ENCODE data around the gene NPBWR2. TPM values are rescaled to one million over a fixed set of nuclear protein-coding genes. Genes with fewer than 3 reads are reported as not detected.

NPBWR2 gene
- total and polyA plus RNA-seq, 9 donors, result not detected

- TF ChIP-seq POLR2A (IDR thresholded peaks at IDR 0.05), result no peak
- TF ChIP-seq CTCF (IDR thresholded peaks at IDR 0.05), result no peak
- no peak for TF ChIP-seq EP300 (IDR thresholded peaks at IDR 0.05)
- Histone ChIP-seq H3K4me1 (ENCODE audit: insufficient read depth) (no peaks in the 10 kb centered on the region), H3K27me3 (no peaks in the 10 kb centered on the region), H3K4me3 (no peak overlapping the region), H3K9me3 (no peaks in the 10 kb centered on the region), H3K36me3 (no peaks in the 10 kb centered on the region), H3K27ac (no peak overlapping the region)
- WGBS, 3 donors, result 72 to 78% (median 78%) methylated on average over 21 of the region's 21 CpGs
- intact Hi-C loops (cut with DNase I), result no loop called here
- DNase-seq, result no peak
These were observed 8.1 kb downstream of the NPBWR2 start for GRCh38 chr20:64099086-64099786.

- no peak for TF ChIP-seq POLR2A (IDR thresholded peaks at IDR 0.05)
- no peak for TF ChIP-seq CTCF (IDR thresholded peaks at IDR 0.05)
- no peak for TF ChIP-seq EP300 (IDR thresholded peaks at IDR 0.05)
- intact Hi-C loops (cut with DNase I), result no loop called here
- no peaks in the 10 kb centered on the region for H3K9me3 ChIP-seq
- H3K36me3 ChIP-seq, result no peaks in the 10 kb centered on the region
- H3K27me3 ChIP-seq, result no peaks in the 10 kb centered on the region
- 94 to 96% (median 94%) methylated on average over 27 to 28 of the region's 28 CpGs for WGBS, 3 donors
- H3K4me3 ChIP-seq, result no peak overlapping the region
- H3K4me1 ChIP-seq (ENCODE audit: insufficient read depth), result no peaks in the 10 kb centered on the region
- no peak overlapping the region for H3K27ac ChIP-seq
- DNase-seq, result no peak
These were observed 8.8 kb downstream of the NPBWR2 start for GRCh38 chr20:64098471-64099013.

- DNase-seq, result no peak
- no peak overlapping the region for H3K4me3 ChIP-seq
- H3K4me1 ChIP-seq (ENCODE audit: insufficient read depth), result no peaks in the 10 kb centered on the region
- WGBS, 3 donors, result 77 to 98% (median 80%) methylated on average over 6 of the region's 6 CpGs
- H3K27me3 ChIP-seq, result no peaks in the 10 kb centered on the region
- intact Hi-C loops (cut with DNase I), result no loop called here
- TF ChIP-seq POLR2A (IDR thresholded peaks at IDR 0.05) (no peak), CTCF (IDR thresholded peaks at IDR 0.05) (no peak), EP300 (IDR thresholded peaks at IDR 0.05) (no peak)
- H3K9me3 ChIP-seq, result no peaks in the 10 kb centered on the region
- H3K36me3 ChIP-seq, result no peaks in the 10 kb centered on the region
- no peak overlapping the region for H3K27ac ChIP-seq
These were observed 10.8 kb downstream of the NPBWR2 start for GRCh38 chr20:64096535-64096934.

GRCh38 chr20:64095927-64096326 lies 11.4 kb downstream of the NPBWR2 start:
- H3K27me3 ChIP-seq, result no peaks in the 10 kb centered on the region
- H3K27ac ChIP-seq, result no peak overlapping the region
- H3K36me3 ChIP-seq, result no peaks in the 10 kb centered on the region
- H3K9me3 ChIP-seq, result no peaks in the 10 kb centered on the region
- DNase-seq, result no peak
- no peak for TF ChIP-seq EP300 (IDR thresholded peaks at IDR 0.05)
- no peak for TF ChIP-seq POLR2A (IDR thresholded peaks at IDR 0.05)
- no peak for TF ChIP-seq CTCF (IDR thresholded peaks at IDR 0.05)
- no peaks in the 10 kb centered on the region for H3K4me1 ChIP-seq (ENCODE audit: insufficient read depth)
- intact Hi-C loops (cut with DNase I), result no loop called here
- no peak overlapping the region for H3K4me3 ChIP-seq
- WGBS, 3 donors, result 87 to 94% (median 90%) methylated on average over 11 of the region's 11 CpGs
